HL-60 (cell line): ENCODE data around the gene MRPL58.

ENCODE experiments used
- GABPA ChIP-seq: IDR thresholded peaks from 2 replicates; pipeline ENCODE4 v1.6.1; 2012; ENCODE audit warnings: low read depth
- POLR2AphosphoS5 ChIP-seq: IDR thresholded peaks from 2 replicates; pipeline ENCODE4 v1.6.1; 2012; ENCODE audit warnings: low read depth
- TF ChIP-seq, protein P1 (sequence below): IDR thresholded peaks from one replicate; pipeline ENCODE4 v1.5.1; 2011; ENCODE audit warnings: low read length, control low read depth, inconsistent platforms; ENCODE audit not compliant: insufficient read depth
- TF ChIP-seq, protein P2 (sequence below): IDR thresholded peaks from 2 replicates; pipeline ENCODE4 v1.6.1; 2012; ENCODE audit warnings: low read depth; ENCODE audit not compliant: insufficient replicate concordance

DNA sequence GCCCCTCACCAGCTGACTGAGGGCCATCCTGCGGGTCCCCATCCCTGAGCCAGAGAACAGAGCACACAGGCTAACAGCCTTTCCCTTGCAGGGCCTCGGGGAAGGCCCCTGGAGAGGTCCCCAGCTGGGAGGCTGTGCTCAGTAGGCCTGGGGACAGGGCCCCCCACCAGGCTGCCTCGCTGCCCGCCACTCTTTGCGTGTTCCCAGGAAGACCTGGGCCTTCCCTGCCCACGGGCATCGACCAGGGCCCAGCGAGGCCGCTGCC is 40.7 kb upstream of the MRPL58 start:
- TF ChIP-seq, protein P1, sequence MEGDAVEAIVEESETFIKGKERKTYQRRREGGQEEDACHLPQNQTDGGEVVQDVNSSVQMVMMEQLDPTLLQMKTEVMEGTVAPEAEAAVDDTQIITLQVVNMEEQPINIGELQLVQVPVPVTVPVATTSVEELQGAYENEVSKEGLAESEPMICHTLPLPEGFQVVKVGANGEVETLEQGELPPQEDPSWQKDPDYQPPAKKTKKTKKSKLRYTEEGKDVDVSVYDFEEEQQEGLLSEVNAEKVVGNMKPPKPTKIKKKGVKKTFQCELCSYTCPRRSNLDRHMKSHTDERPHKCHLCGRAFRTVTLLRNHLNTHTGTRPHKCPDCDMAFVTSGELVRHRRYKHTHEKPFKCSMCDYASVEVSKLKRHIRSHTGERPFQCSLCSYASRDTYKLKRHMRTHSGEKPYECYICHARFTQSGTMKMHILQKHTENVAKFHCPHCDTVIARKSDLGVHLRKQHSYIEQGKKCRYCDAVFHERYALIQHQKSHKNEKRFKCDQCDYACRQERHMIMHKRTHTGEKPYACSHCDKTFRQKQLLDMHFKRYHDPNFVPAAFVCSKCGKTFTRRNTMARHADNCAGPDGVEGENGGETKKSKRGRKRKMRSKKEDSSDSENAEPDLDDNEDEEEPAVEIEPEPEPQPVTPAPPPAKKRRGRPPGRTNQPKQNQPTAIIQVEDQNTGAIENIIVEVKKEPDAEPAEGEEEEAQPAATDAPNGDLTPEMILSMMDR, result no peak
- TF ChIP-seq, protein P2, sequence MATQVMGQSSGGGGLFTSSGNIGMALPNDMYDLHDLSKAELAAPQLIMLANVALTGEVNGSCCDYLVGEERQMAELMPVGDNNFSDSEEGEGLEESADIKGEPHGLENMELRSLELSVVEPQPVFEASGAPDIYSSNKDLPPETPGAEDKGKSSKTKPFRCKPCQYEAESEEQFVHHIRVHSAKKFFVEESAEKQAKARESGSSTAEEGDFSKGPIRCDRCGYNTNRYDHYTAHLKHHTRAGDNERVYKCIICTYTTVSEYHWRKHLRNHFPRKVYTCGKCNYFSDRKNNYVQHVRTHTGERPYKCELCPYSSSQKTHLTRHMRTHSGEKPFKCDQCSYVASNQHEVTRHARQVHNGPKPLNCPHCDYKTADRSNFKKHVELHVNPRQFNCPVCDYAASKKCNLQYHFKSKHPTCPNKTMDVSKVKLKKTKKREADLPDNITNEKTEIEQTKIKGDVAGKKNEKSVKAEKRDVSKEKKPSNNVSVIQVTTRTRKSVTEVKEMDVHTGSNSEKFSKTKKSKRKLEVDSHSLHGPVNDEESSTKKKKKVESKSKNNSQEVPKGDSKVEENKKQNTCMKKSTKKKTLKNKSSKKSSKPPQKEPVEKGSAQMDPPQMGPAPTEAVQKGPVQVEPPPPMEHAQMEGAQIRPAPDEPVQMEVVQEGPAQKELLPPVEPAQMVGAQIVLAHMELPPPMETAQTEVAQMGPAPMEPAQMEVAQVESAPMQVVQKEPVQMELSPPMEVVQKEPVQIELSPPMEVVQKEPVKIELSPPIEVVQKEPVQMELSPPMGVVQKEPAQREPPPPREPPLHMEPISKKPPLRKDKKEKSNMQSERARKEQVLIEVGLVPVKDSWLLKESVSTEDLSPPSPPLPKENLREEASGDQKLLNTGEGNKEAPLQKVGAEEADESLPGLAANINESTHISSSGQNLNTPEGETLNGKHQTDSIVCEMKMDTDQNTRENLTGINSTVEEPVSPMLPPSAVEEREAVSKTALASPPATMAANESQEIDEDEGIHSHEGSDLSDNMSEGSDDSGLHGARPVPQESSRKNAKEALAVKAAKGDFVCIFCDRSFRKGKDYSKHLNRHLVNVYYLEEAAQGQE, result no peak
- TF ChIP-seq GABPA (no peak), POLR2AphosphoS5 (no peak)
